Measurements from ENCODE around the gene RPS6KB2.
"Not testable (repeated sequence)": the region's sequence is repeated elsewhere in the genome, so short reads cannot be mapped to it uniquely, and the experiment has no call there.

Gene RPS6KB2

DNA sequence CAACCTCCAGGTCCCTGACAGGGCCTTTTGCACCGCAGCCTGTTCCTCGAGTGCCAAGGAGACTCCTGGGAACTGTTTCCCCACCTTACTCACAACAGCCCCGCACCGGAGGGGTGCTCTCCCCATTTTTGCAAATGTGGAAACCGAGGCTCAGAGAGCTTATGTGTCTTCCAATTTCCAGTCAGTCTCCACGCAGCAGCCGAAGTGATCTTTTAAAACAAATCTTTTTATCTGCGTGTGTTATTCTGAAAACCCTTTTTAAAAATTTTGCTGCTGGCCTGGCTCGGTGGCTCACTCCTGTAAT, 41.2 kb downstream of the RPS6KB2 start:
- peak overlapping the region; percentile 99 for H3K4me3 ChIP-seq (ENCODE audit: low read length)
- H3K79me2 ChIP-seq (ENCODE audit: low read length) = peaks cover 11% of the 10 kb centered on the region
- peaks cover 5% of the 10 kb centered on the region for H3K4me1 ChIP-seq (ENCODE audit: low read length)
- peaks cover 5% of the 10 kb centered on the region for H3K27me3 ChIP-seq (replicated peaks; ENCODE audit: insufficient read depth, low read length)
- H3K36me3 ChIP-seq (replicated peaks; ENCODE audit: insufficient read depth, low read length) = no peaks in the 10 kb centered on the region
- no peak for DNase-seq
- peak overlapping the region; percentile 80 for H3K9ac ChIP-seq (ENCODE audit: low read length)
- TF ChIP-seq EZH2 (optimal IDR thresholded peaks at IDR 0.05; ENCODE audit: low read depth, low read length) = no peak
- TF ChIP-seq, protein P1, sequence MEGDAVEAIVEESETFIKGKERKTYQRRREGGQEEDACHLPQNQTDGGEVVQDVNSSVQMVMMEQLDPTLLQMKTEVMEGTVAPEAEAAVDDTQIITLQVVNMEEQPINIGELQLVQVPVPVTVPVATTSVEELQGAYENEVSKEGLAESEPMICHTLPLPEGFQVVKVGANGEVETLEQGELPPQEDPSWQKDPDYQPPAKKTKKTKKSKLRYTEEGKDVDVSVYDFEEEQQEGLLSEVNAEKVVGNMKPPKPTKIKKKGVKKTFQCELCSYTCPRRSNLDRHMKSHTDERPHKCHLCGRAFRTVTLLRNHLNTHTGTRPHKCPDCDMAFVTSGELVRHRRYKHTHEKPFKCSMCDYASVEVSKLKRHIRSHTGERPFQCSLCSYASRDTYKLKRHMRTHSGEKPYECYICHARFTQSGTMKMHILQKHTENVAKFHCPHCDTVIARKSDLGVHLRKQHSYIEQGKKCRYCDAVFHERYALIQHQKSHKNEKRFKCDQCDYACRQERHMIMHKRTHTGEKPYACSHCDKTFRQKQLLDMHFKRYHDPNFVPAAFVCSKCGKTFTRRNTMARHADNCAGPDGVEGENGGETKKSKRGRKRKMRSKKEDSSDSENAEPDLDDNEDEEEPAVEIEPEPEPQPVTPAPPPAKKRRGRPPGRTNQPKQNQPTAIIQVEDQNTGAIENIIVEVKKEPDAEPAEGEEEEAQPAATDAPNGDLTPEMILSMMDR (IDR thresholded peaks at IDR 0.05; ENCODE audit: low read length) = no peak
- no peak for TF ChIP-seq EZH2phosphoT487 (IDR thresholded peaks at IDR 0.05; ENCODE audit: low read length)
- peak overlapping the region; percentile 100 for H3K4me2 ChIP-seq (ENCODE audit: low read depth, low read length)
- no peaks in the 10 kb centered on the region for H4K20me1 ChIP-seq (ENCODE audit: insufficient read depth, low read length)
- H3K9me2 ChIP-seq (replicated peaks; ENCODE audit: insufficient read depth, low read length) = no peaks in the 10 kb centered on the region
- H3K9me3 ChIP-seq (replicated peaks; ENCODE audit: insufficient read depth, low read length) = no peaks in the 10 kb centered on the region
- H2AFZ ChIP-seq (ENCODE audit: low read length) = peak overlapping the region; percentile 100
- H3K27ac ChIP-seq (ENCODE audit: low read length) = no peak overlapping the region; the same call in 1 of the 2 replicates
- no peaks in the 10 kb centered on the region for H3F3A ChIP-seq (ENCODE audit: insufficient read depth, low read length)

DNA sequence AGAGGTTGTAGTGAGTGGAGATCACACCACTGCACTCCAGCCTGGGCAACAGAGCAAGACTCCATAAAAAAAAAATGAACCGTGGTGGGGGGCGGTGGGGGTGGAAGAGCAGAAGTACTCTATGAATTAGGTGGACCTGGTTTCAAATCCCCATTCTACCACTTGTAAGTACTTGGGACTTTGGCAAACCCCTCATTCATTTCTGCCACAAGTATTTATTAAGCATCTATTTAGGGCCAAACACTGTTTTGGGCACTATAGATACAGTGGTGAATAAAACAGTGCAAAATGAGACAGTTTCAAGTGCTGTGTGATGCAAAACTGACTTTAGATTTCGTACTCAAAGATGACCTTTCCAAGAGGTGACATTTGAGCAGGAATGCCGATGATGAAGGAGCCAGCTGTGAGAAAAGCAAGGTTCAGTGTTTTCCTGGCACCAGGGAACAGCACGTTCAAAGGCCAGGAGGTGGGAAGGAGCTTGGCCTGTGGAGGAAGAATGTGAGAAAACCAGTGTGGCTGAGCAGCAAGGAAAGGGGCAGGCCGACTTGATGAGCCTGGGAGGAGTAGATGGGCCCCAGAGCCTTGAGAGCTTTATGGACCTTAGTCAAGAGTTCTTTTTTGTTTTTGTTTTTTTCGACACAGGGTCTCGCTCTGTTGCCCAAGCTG, 42.2 kb downstream of the RPS6KB2 start:
- no peaks in the 10 kb centered on the region for H3F3A ChIP-seq (ENCODE audit: insufficient read depth, low read length)
- no peaks in the 10 kb centered on the region for H4K20me1 ChIP-seq (ENCODE audit: insufficient read depth, low read length)
- H3K9ac ChIP-seq (ENCODE audit: low read length) = no peak overlapping the region
- peaks cover 5% of the 10 kb centered on the region for H3K4me1 ChIP-seq (ENCODE audit: low read length)
- no peak for DNase-seq
- H3K36me3 ChIP-seq (replicated peaks; ENCODE audit: insufficient read depth, low read length) = no peaks in the 10 kb centered on the region
- H3K27ac ChIP-seq (ENCODE audit: low read length) = no peak overlapping the region
- no peaks in the 10 kb centered on the region for H3K9me2 ChIP-seq (replicated peaks; ENCODE audit: insufficient read depth, low read length)
- H3K79me2 ChIP-seq (ENCODE audit: low read length) = peaks cover 3% of the 10 kb centered on the region; the same call in 1 of the 2 replicates
- peaks cover 9% of the 10 kb centered on the region for H3K27me3 ChIP-seq (replicated peaks; ENCODE audit: insufficient read depth, low read length)
- H3K4me2 ChIP-seq (ENCODE audit: low read depth, low read length) = no peak overlapping the region
- TF ChIP-seq EZH2phosphoT487 (IDR thresholded peaks at IDR 0.05; ENCODE audit: low read length) (no peak), EZH2 (optimal IDR thresholded peaks at IDR 0.05; ENCODE audit: low read depth, low read length) (no peak)
- TF ChIP-seq, protein P1 (IDR thresholded peaks at IDR 0.05; ENCODE audit: low read length) = no peak
- H3K4me3 ChIP-seq (ENCODE audit: low read length) = no peak overlapping the region
- H2AFZ ChIP-seq (ENCODE audit: low read length) = no peak overlapping the region
- no peaks in the 10 kb centered on the region for H3K9me3 ChIP-seq (replicated peaks; ENCODE audit: insufficient read depth, low read length)

DNA sequence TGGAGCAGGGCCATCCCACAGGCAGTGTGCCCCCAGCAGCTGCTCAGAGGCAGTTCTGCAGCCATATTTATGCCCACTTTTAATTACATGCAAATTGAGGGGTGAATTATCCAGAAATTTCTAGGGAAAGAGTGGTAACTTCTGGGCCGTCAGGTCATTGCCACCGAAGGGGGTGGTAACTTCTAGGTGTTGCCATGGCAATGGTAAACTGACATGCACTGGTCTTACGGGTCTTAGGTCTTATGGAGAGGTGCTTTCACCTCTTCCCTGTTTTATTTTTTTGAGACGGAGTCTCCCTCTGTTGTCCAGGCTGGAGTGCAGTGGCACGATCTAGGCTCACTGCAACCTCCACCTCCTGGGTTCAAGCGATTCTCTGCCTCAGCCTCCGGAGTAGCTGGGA, 44.6 kb downstream of the RPS6KB2 start:
- Histone ChIP-seq H3K9me2 (replicated peaks; ENCODE audit: insufficient read depth, low read length) (no peaks in the 10 kb centered on the region), H3K27ac (ENCODE audit: low read length) (no peak overlapping the region), H3K9me3 (replicated peaks; ENCODE audit: insufficient read depth, low read length) (no peaks in the 10 kb centered on the region), H3K4me3 (ENCODE audit: low read length) (no peak overlapping the region), H3K27me3 (replicated peaks; ENCODE audit: insufficient read depth, low read length) (peaks cover 15% of the 10 kb centered on the region), H4K20me1 (ENCODE audit: insufficient read depth, low read length) (no peaks in the 10 kb centered on the region), H3F3A (ENCODE audit: insufficient read depth, low read length) (no peaks in the 10 kb centered on the region), H3K9ac (ENCODE audit: low read length) (no peak overlapping the region), H3K36me3 (replicated peaks; ENCODE audit: insufficient read depth, low read length) (no peaks in the 10 kb centered on the region), H3K4me2 (ENCODE audit: low read depth, low read length) (no peak overlapping the region), H2AFZ (ENCODE audit: low read length) (no peak overlapping the region), H3K4me1 (ENCODE audit: low read length) (peaks cover 5% of the 10 kb centered on the region), H3K79me2 (ENCODE audit: low read length) (no peaks in the 10 kb centered on the region; the same call in 1 of the 2 replicates)
- TF ChIP-seq EZH2 (optimal IDR thresholded peaks at IDR 0.05; ENCODE audit: low read depth, low read length) (no peak), EZH2phosphoT487 (IDR thresholded peaks at IDR 0.05; ENCODE audit: low read length) (no peak)
- TF ChIP-seq, protein P1 (IDR thresholded peaks at IDR 0.05; ENCODE audit: low read length) = no peak
- no peak for DNase-seq

DNA sequence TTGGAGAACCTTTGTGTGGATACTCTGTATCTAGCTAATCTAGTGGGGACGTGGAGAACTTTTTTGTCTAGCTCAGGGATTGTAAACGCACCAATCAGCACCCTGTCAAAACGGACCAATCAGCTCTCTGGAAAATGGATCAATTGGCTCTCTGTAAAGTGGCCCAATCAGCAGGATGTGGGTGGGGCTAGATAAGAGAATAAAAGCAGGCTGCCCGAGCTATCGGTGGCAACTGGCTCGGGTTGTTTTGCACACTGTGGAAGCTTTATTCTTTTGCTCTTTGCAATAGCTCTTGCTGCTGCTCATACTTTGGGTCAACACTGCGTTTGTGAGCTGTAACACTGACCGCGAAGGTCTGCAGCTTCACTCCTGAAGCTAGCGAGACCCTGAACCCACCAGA, 48.4 kb downstream of the RPS6KB2 start:
- not testable (repeated sequence) for H2AFZ ChIP-seq (ENCODE audit: low read length); H3K36me3 ChIP-seq (replicated peaks; ENCODE audit: insufficient read depth, low read length); H3K4me1 ChIP-seq (ENCODE audit: low read length); H3K9me3 ChIP-seq (replicated peaks; ENCODE audit: insufficient read depth, low read length); H4K20me1 ChIP-seq (ENCODE audit: insufficient read depth, low read length); DNase-seq; H3K9me2 ChIP-seq (replicated peaks; ENCODE audit: insufficient read depth, low read length); H3K9ac ChIP-seq (ENCODE audit: low read length); H3K4me3 ChIP-seq (ENCODE audit: low read length); H3K27ac ChIP-seq (ENCODE audit: low read length); H3K79me2 ChIP-seq (ENCODE audit: low read length); H3K4me2 ChIP-seq (ENCODE audit: low read depth, low read length); H3F3A ChIP-seq (ENCODE audit: insufficient read depth, low read length)
- peaks cover 36% of the 10 kb centered on the region for H3K27me3 ChIP-seq (replicated peaks; ENCODE audit: insufficient read depth, low read length)

DNA sequence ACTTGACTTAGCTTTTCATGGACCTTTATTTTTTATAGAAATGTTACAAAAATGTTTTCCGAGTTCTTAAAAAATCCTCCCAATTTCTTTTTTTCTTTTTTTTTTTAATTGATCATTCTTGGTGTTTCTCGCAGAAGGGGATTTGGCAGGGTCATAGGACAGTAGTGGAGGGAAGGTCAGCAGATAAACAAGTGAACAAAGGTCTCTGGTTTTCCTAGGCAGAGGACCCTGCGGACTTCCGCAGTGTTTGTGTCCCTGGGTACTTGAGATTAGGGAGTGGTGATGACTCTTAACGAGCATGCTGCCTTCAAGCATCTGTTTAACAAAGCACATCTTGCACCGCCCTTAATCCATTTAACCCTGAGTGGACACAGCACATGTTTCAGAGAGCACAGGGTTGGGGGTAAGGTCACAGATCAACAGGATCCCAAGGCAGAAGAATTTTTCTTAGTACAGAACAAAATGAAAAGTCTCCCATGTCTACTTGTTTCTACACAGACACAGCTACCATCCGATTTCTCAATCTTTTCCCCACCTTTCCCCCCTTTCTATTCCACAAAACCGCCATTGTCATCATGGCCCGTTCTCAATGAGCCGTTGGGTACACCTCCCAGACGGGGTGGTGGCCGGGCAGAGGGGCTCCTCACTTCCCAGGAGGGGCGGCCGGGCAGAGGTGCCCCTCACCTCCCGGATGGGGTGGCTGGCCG, 49.2 kb downstream of the RPS6KB2 start:
- not testable (repeated sequence) for H3K4me3 ChIP-seq (ENCODE audit: low read length); H3K9me2 ChIP-seq (replicated peaks; ENCODE audit: insufficient read depth, low read length); H3K9ac ChIP-seq (ENCODE audit: low read length); H3K4me1 ChIP-seq (ENCODE audit: low read length); H4K20me1 ChIP-seq (ENCODE audit: insufficient read depth, low read length); H2AFZ ChIP-seq (ENCODE audit: low read length); H3K79me2 ChIP-seq (ENCODE audit: low read length); H3F3A ChIP-seq (ENCODE audit: insufficient read depth, low read length); H3K36me3 ChIP-seq (replicated peaks; ENCODE audit: insufficient read depth, low read length); H3K4me2 ChIP-seq (ENCODE audit: low read depth, low read length); H3K27ac ChIP-seq (ENCODE audit: low read length); DNase-seq; H3K9me3 ChIP-seq (replicated peaks; ENCODE audit: insufficient read depth, low read length)
- peaks cover 36% of the 10 kb centered on the region for H3K27me3 ChIP-seq (replicated peaks; ENCODE audit: insufficient read depth, low read length)
